ENCODE measurements around the gene CDK11B. TPM values are rescaled to one million over a fixed set of nuclear protein-coding genes. Genes with fewer than 3 reads are reported as not detected.

The CDK11B gene
- total and polyA plus RNA-seq, 3 experiments from 2014 or later = 18.3 to 45.6 (median 42.2) TPM

GRCh38 chr1:1621173-1622009 lies 37.4 kb downstream of the CDK11B start:
- POLR2A ChIA-PET = interaction anchor here (1.2 kb wide), 1 partner anchor 8 kb away, joined by 4 read pairs; no protein-coding TSS in a partner anchor
- Mint-ChIP-seq H3K36me3 (peaks cover 0 to 8% (median 0%) of the 10 kb centered on the region in 3 donors), H3K27ac (peak overlapping the region in 1 of 8 donors; percentile 62), H3K4me3 (no peak overlapping the region), H3K27me3 (peaks cover 0 to 2% of the 10 kb centered on the region in 2 donors), H3K9me3 (peaks cover 0 to 2% (median 0%) of the 10 kb centered on the region in 5 donors), H3K4me1 (peaks cover 0 to 32% (median 10%) of the 10 kb centered on the region in 3 donors)
- no peaks in the 10 kb centered on the region for H3K9me3 ChIP-seq (ENCODE audit: low read length)
- DNase-seq = no peak
- peaks cover 13% of the 10 kb centered on the region for H3K4me1 ChIP-seq (ENCODE audit: insufficient read depth, low read length)
- H3K36me3 ChIP-seq (ENCODE audit: insufficient read depth, low read length) = peaks cover 4% of the 10 kb centered on the region
- H3K4me3 ChIP-seq (ENCODE audit: low read length) = no peak overlapping the region
- CTCF ChIA-PET = interaction anchor here (1.5 kb wide), 2 partner anchors 8 to 44 kb away, joined by 4 to 6 read pairs; no protein-coding TSS in a partner anchor
- no peaks in the 10 kb centered on the region for H3K27me3 ChIP-seq (ENCODE audit: insufficient read depth, low read length, poor library complexity, severe bottlenecking)
- H3K27ac ChIP-seq (ENCODE audit: low read depth, low read length) = no peak overlapping the region

GRCh38 chr1:1620433-1621139 lies 38.2 kb downstream of the CDK11B start:
- Histone ChIP-seq H3K27me3 (ENCODE audit: insufficient read depth, low read length, poor library complexity, severe bottlenecking) (no peaks in the 10 kb centered on the region), H3K27ac (ENCODE audit: low read depth, low read length) (no peak overlapping the region), H3K36me3 (ENCODE audit: insufficient read depth, low read length) (peaks cover 4% of the 10 kb centered on the region), H3K4me3 (ENCODE audit: low read length) (no peak overlapping the region), H3K4me1 (ENCODE audit: insufficient read depth, low read length) (peaks cover 15% of the 10 kb centered on the region), H3K9me3 (ENCODE audit: low read length) (no peaks in the 10 kb centered on the region)
- ChIA-PET POLR2A (interaction anchor here (1.2 kb wide), 1 partner anchor 9 kb away, joined by 4 read pairs; no protein-coding TSS in a partner anchor), CTCF (interaction anchor here (1.5 kb wide), 1 partner anchor 9 kb away, joined by 6 read pairs; no protein-coding TSS in a partner anchor)
- H3K27ac Mint-ChIP-seq = peak overlapping the region in 2 of 8 donors; percentile 22 to 58
- peaks cover 0 to 8% (median 0%) of the 10 kb centered on the region in 3 donors for H3K36me3 Mint-ChIP-seq
- H3K4me3 Mint-ChIP-seq = peak overlapping the region in 1 of 7 donors; percentile 24
- DNase-seq = no peak
- peaks cover 0 to 2% of the 10 kb centered on the region in 2 donors for H3K27me3 Mint-ChIP-seq
- H3K9me3 Mint-ChIP-seq = peaks cover 0 to 2% (median 0%) of the 10 kb centered on the region in 5 donors
- peaks cover 0 to 27% (median 9%) of the 10 kb centered on the region in 3 donors for H3K4me1 Mint-ChIP-seq

- H3K27me3 ChIP-seq (ENCODE audit: insufficient read depth, low read length, poor library complexity, severe bottlenecking) = no peaks in the 10 kb centered on the region
- H3K36me3 ChIP-seq (ENCODE audit: insufficient read depth, low read length) = peaks cover 4% of the 10 kb centered on the region
- CTCF ChIA-PET = interaction anchor here (3.6 kb wide), 1 partner anchor 9 kb away, joined by 17 read pairs; no protein-coding TSS in a partner anchor
- POLR2A ChIA-PET = interaction anchor here (1.5 kb wide), 1 partner anchor 9 kb away, joined by 8 read pairs; no protein-coding TSS in a partner anchor
- Mint-ChIP-seq H3K4me1 (peaks cover 2 to 27% (median 10%) of the 10 kb centered on the region in 3 donors), H3K4me3 (peak overlapping the region in 1 of 7 donors; percentile 24), H3K9me3 (peaks cover 0 to 2% (median 0%) of the 10 kb centered on the region in 5 donors), H3K27me3 (peaks cover 0 to 2% of the 10 kb centered on the region in 2 donors), H3K27ac (no peak overlapping the region), H3K36me3 (peaks cover 0 to 10% (median 0%) of the 10 kb centered on the region in 3 donors)
- H3K9me3 ChIP-seq (ENCODE audit: low read length) = no peaks in the 10 kb centered on the region
- no peak for DNase-seq
- H3K4me3 ChIP-seq (ENCODE audit: low read length) = no peak overlapping the region
- H3K4me1 ChIP-seq (ENCODE audit: insufficient read depth, low read length) = peaks cover 15% of the 10 kb centered on the region
- no peak overlapping the region for H3K27ac ChIP-seq (ENCODE audit: low read depth, low read length)
These were observed 38.9 kb downstream of the CDK11B start for GRCh38 chr1:1619917-1620361.

- H3K27me3 Mint-ChIP-seq = peaks cover 0 to 2% of the 10 kb centered on the region in 2 donors
- Histone ChIP-seq H3K4me1 (ENCODE audit: insufficient read depth, low read length) (peaks cover 28% of the 10 kb centered on the region), H3K27me3 (ENCODE audit: insufficient read depth, low read length, poor library complexity, severe bottlenecking) (no peaks in the 10 kb centered on the region), H3K4me3 (ENCODE audit: low read length) (no peak overlapping the region), H3K27ac (ENCODE audit: low read depth, low read length) (no peak overlapping the region), H3K36me3 (ENCODE audit: insufficient read depth, low read length) (peaks cover 4% of the 10 kb centered on the region), H3K9me3 (ENCODE audit: low read length) (no peaks in the 10 kb centered on the region)
- ChIA-PET CTCF (interaction anchor here (3.6 kb wide), 1 partner anchor 11 kb away, joined by 17 read pairs; no protein-coding TSS in a partner anchor), POLR2A (interaction anchor here (0.8 to 1.5 kb wide), 2 partner anchors 10 to 11 kb away, joined by 3 to 8 read pairs; no protein-coding TSS in a partner anchor)
- peaks cover 0 to 19% (median 0%) of the 10 kb centered on the region in 3 donors for H3K36me3 Mint-ChIP-seq
- no peak for DNase-seq
- H3K27ac Mint-ChIP-seq = peak overlapping the region in 1 of 8 donors; percentile 56
- peaks cover 0 to 4% (median 0%) of the 10 kb centered on the region in 5 donors for H3K9me3 Mint-ChIP-seq
- H3K4me3 Mint-ChIP-seq = peak overlapping the region in 1 of 7 donors; percentile 18
- peaks cover 16 to 34% (median 22%) of the 10 kb centered on the region in 3 donors for H3K4me1 Mint-ChIP-seq
These were observed 40.3 kb downstream of the CDK11B start for GRCh38 chr1:1618396-1619068.

GRCh38 chr1:1617925-1618324 lies 40.9 kb downstream of the CDK11B start:
- peaks cover 0 to 4% (median 0%) of the 10 kb centered on the region in 5 donors for H3K9me3 Mint-ChIP-seq
- H3K4me1 Mint-ChIP-seq = peaks cover 17 to 35% (median 23%) of the 10 kb centered on the region in 3 donors
- H3K27ac Mint-ChIP-seq = peak overlapping the region in 1 of 8 donors; percentile 90
- no peak overlapping the region for H3K27ac ChIP-seq (ENCODE audit: low read depth, low read length)
- H3K9me3 ChIP-seq (ENCODE audit: low read length) = no peaks in the 10 kb centered on the region
- peaks cover 0 to 19% (median 0%) of the 10 kb centered on the region in 3 donors for H3K36me3 Mint-ChIP-seq
- no peak overlapping the region for H3K4me3 ChIP-seq (ENCODE audit: low read length)
- H3K4me3 Mint-ChIP-seq = peak overlapping the region in 6 of 7 donors; percentile 24 to 86 (median 82)
- H3K27me3 ChIP-seq (ENCODE audit: insufficient read depth, low read length, poor library complexity, severe bottlenecking) = no peaks in the 10 kb centered on the region
- H3K27me3 Mint-ChIP-seq = peaks cover 0 to 2% of the 10 kb centered on the region in 2 donors
- H3K36me3 ChIP-seq (ENCODE audit: insufficient read depth, low read length) = peaks cover 4% of the 10 kb centered on the region
- CTCF ChIA-PET = interaction anchor here (3.6 kb wide), 1 partner anchor 11 kb away, joined by 17 read pairs; no protein-coding TSS in a partner anchor
- no peak for DNase-seq
- peaks cover 30% of the 10 kb centered on the region for H3K4me1 ChIP-seq (ENCODE audit: insufficient read depth, low read length)
- POLR2A ChIA-PET = interaction anchor here (0.8 kb wide), 1 partner anchor 10 kb away, joined by 3 read pairs; no protein-coding TSS in a partner anchor

- H3K27ac ChIP-seq (ENCODE audit: low read depth, low read length) = no peak overlapping the region
- peak overlapping the region in 5 of 8 donors; percentile 29 to 90 (median 50) for H3K27ac Mint-ChIP-seq
- peaks cover 17 to 33% (median 22%) of the 10 kb centered on the region in 3 donors for H3K4me1 Mint-ChIP-seq
- no peaks in the 10 kb centered on the region for H3K9me3 ChIP-seq (ENCODE audit: low read length)
- H3K27me3 ChIP-seq (ENCODE audit: insufficient read depth, low read length, poor library complexity, severe bottlenecking) = no peaks in the 10 kb centered on the region
- H3K9me3 Mint-ChIP-seq = peaks cover 0 to 4% (median 0%) of the 10 kb centered on the region in 5 donors
- H3K4me3 ChIP-seq (ENCODE audit: low read length) = no peak overlapping the region
- POLR2A ChIA-PET = interaction anchor here (0.8 to 4.0 kb wide), 2 partner anchors 11 to 12 kb away, joined by 3 to 101 read pairs; no protein-coding TSS in a partner anchor
- peaks cover 0 to 19% (median 0%) of the 10 kb centered on the region in 3 donors for H3K36me3 Mint-ChIP-seq
- CTCF ChIA-PET = interaction anchor here (3.6 kb wide), 1 partner anchor 12 kb away, joined by 17 read pairs; no protein-coding TSS in a partner anchor
- DNase-seq = no peak
- no peaks in the 10 kb centered on the region for H3K27me3 Mint-ChIP-seq
- H3K36me3 ChIP-seq (ENCODE audit: insufficient read depth, low read length) = peaks cover 4% of the 10 kb centered on the region
- H3K4me1 ChIP-seq (ENCODE audit: insufficient read depth, low read length) = peaks cover 30% of the 10 kb centered on the region
- peak overlapping the region; percentile 78 to 92 (median 84) for H3K4me3 Mint-ChIP-seq
These were observed 41.3 kb downstream of the CDK11B start for GRCh38 chr1:1617516-1617915.
